Kidney (tissue), 14 donors: Measurements from ENCODE around the gene CEP164. TPM values are rescaled to one million over a fixed set of nuclear protein-coding genes. Genes with fewer than 3 reads are reported as not detected.

Experiments used
- DNase-seq, 5 donors: peaks; one replicate each; pipeline ENCODE4 v3.0.0-alpha.2; 2013 to 2020
- FAIRE-seq: peaks from 2 replicates; lab custom pipeline; 2012; peaks lifted over from hg19 to GRCh38; lab: Jason Lieb, UNC
- H3K27ac ChIP-seq, 2 donors: one replicate each; pipeline ENCODE4 v1.7.0; 2013; ENCODE audit warnings: low read depth in 2 of 2, low read length in 2 of 2, inconsistent platforms in 1 of 2
- H3K27me3 ChIP-seq: one replicate; pipeline ENCODE4 v1.7.1; 2013; ENCODE audit warnings: low read length, inconsistent platforms; ENCODE audit not compliant: control insufficient read depth, insufficient read depth
- H3K36me3 ChIP-seq, 3 donors: one replicate each; pipeline versions ENCODE4 v1.7.0 to v1.7.1; 2013; ENCODE audit warnings: low read length in 3 of 3, control low read depth in 1 of 3, inconsistent platforms in 1 of 3; ENCODE audit not compliant: insufficient read depth in 3 of 3, control insufficient read depth in 2 of 3
- H3K4me1 ChIP-seq, 3 donors: one replicate each; pipeline versions ENCODE4 v1.7.0 to v1.7.1; 2013; ENCODE audit warnings: low read length in 3 of 3, inconsistent platforms in 1 of 3, low read depth in 1 of 3; ENCODE audit not compliant: control insufficient read depth in 2 of 3, insufficient read depth in 2 of 3
- H3K4me3 ChIP-seq, 3 donors: one replicate each; pipeline versions ENCODE4 v1.7.0 to v1.8.1; 2013; ENCODE audit warnings: low read length in 3 of 3, control low read depth in 1 of 3, inconsistent platforms in 1 of 3
- H3K9ac ChIP-seq, 3 donors: one replicate each; pipeline versions ENCODE4 v1.7.0 to v1.7.1; 2013; ENCODE audit warnings: low read length in 3 of 3, control low read depth in 1 of 3, inconsistent platforms in 1 of 3
- H3K9me3 ChIP-seq, 3 donors: one replicate each; pipeline versions ENCODE4 v1.7.0 to v1.7.1; 2013; ENCODE audit warnings: low read length in 3 of 3, control low read depth in 1 of 3, inconsistent platforms in 1 of 3; ENCODE audit not compliant: control insufficient read depth in 2 of 3, insufficient read depth in 1 of 3
- intact Hi-C: fragments of 100-400 bp; cut with DNase I; formaldehyde crosslinking; loops from one replicate; pipeline ENCODE4 v1.11.1; 2022
- polyA plus RNA-seq: library from polyadenylated mRNA; stranded (reverse); fragments of 350-450 nt; fragmentation: Illumina TruSeq; extraction: RNeasy Lipid Tissue Mini Kit (QIAGEN cat#74804); gene quantifications from one replicate; pipeline ENCODE4 v1.2.3, GENCODE V29; 2014; ENCODE audit warnings: low read depth, low replicate concordance; ENCODE audit not compliant: insufficient read depth
- total RNA-seq: library from RNA; stranded (reverse); fragmentation: NEBNext Ultra II Directional; extraction: Animal tissue kit (Norgen Biotek cat#: 25700); gene quantifications from one replicate; pipeline ENCODE4 v1.2.1, GENCODE V29; 2021
- TF ChIP-seq, protein P1 (sequence below): IDR thresholded peaks from 3 replicates; pipeline ENCODE4 v1.5.1; 2012; ENCODE audit warnings: mild to moderate bottlenecking, moderate library complexity, borderline replicate concordance; ENCODE audit not compliant: insufficient read depth; ENCODE audit errors: extremely low read depth
- donor health status: control.
- donor health status: control.
- donor health status: control.
- donor health status: control.
- donor health status: control.
- donor health status: DM: yes; HTN: yes; CAD: no.
- donor health status: Normal renal cell carcinoma (clear cell type).

CEP164 gene
- total and polyA plus RNA-seq, 2 donors from 2014 or later = 7.9 to 30.7 TPM

DNA sequence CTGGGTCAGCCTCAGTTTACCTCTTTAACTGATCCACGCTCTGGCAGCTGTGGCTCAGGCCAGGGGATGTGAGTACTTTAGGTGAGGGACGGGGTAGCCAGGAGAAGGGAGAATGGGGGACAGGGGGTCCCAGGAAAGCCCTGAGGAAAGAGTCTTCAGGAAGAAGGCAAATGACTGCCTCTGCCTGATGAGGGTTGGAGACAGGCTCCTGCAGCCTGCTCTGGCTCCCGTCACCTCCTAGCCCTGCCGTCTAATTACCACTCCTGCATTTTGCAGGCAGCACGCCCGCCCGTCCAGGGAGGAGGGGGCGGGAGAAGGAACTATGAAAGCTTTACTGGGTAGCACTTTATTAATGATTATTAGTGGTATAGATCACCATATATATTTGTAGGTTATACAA, 116.6 kb downstream of the CEP164 start:
- H3K9ac ChIP-seq = no peak overlapping the region
- no peak for FAIRE-seq
- no peaks in the 10 kb centered on the region for H3K4me1 ChIP-seq
- no peak overlapping the region for H3K27ac ChIP-seq
- no peaks in the 10 kb centered on the region for H3K27me3 ChIP-seq
- peak in 1 of 5 donors; percentile 37 for DNase-seq
- TF ChIP-seq, protein P1, sequence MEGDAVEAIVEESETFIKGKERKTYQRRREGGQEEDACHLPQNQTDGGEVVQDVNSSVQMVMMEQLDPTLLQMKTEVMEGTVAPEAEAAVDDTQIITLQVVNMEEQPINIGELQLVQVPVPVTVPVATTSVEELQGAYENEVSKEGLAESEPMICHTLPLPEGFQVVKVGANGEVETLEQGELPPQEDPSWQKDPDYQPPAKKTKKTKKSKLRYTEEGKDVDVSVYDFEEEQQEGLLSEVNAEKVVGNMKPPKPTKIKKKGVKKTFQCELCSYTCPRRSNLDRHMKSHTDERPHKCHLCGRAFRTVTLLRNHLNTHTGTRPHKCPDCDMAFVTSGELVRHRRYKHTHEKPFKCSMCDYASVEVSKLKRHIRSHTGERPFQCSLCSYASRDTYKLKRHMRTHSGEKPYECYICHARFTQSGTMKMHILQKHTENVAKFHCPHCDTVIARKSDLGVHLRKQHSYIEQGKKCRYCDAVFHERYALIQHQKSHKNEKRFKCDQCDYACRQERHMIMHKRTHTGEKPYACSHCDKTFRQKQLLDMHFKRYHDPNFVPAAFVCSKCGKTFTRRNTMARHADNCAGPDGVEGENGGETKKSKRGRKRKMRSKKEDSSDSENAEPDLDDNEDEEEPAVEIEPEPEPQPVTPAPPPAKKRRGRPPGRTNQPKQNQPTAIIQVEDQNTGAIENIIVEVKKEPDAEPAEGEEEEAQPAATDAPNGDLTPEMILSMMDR = no peak
- peaks cover 0 to 5% (median 3%) of the 10 kb centered on the region in 3 donors for H3K36me3 ChIP-seq
- H3K4me3 ChIP-seq = no peak overlapping the region
- intact Hi-C loops = no loop called here
- no peaks in the 10 kb centered on the region for H3K9me3 ChIP-seq

DNA sequence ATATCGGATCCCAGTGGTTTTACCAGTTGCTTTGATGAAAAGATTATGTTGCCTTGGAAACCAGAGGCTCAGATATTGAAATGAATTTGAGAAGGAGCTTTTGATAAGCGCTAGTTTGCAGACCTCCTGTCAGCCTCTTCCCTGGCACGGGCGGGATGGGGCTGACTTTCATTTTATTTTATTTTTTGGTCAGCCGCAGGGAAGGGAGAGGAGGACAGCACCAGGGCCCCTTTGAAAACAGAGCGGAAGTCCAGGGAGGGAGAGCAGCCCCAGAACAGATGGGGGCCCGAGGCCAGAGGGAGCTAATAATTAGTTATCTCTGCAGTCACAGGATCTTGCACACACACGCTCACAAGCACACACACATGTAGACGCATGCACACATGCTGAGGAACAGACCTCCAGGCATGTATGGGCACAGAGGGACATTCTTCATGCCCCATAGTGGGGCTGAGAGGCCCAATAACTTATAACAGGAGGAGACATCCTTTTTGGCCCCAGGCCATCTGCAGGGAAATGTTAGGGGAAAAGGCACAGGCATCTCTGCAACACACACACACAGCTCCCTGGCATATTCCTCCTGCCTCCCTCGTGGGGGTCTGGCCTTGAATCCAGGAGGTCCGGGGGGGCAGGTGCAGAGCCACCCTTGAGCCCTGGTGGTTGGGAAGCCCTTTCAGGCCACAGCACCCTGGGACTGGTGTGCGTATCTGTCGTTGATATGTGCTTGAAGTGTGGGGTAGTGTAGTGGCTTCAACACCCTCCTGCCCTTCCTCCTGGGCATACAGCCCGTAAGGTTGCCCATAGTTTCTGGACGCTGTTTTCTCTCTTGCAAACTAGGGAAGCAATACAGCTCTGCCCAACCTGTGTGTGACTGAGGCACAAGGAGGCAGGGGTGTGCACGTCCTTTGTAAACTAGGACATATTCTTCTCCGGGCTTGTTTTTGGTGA, 117.3 kb downstream of the CEP164 start:
- no peak for FAIRE-seq
- intact Hi-C loops = no loop called here
- H3K27me3 ChIP-seq = no peaks in the 10 kb centered on the region

DNA sequence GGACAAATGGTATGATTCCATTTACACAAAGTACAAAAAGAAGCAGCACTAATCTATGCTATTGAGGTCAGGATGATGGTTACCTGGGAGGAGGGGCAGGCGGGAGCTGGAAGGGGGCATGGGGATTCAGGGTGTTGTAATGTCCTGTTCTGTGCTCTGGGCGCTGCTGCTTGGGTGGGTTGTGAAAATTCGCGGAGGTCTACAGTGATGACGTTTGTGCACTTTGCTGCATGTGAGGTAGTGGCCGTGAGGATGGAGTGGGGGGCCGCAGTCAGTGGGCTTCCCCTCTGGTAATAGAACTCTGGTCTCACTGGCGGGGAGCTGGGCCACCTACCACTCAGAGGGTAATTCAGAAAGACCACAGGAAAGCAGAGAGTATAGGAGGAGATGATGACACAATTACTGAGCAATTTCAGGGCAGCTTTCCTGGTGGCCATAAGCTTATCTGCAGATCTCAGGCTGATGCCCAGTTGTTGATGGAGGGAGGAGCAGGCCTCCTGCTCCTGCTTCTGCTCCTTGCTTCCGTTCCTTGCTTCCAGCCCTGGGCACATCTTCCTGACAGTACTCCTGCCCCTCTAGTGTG, 121.5 kb downstream of the CEP164 start:
- Histone ChIP-seq H3K9ac (no peak overlapping the region), H3K4me3 (no peak overlapping the region), H3K27me3 (no peaks in the 10 kb centered on the region), H3K9me3 (peaks cover 0 to 3% (median 0%) of the 10 kb centered on the region in 3 donors), H3K4me1 (no peaks in the 10 kb centered on the region), H3K36me3 (no peaks in the 10 kb centered on the region), H3K27ac (no peak overlapping the region)
- DNase-seq = peak in 1 of 5 donors; percentile 43
- TF ChIP-seq, protein P1 = no peak
- intact Hi-C loops = no loop called here
- FAIRE-seq = no peak

More for the DNA sequence above, 117.3 kb downstream of the CEP164 start:
- Histone ChIP-seq H3K4me3 (no peak overlapping the region), H3K9ac (no peak overlapping the region), H3K27ac (no peak overlapping the region), H3K4me1 (no peaks in the 10 kb centered on the region), H3K9me3 (no peaks in the 10 kb centered on the region), H3K36me3 (peaks cover 0 to 5% (median 3%) of the 10 kb centered on the region in 3 donors)
- DNase-seq = peak in 2 of 5 donors; percentile 13 to 25
- TF ChIP-seq, protein P1 = no peak
